Measurements from ENCODE around the gene PDE2A. TPM values are rescaled to one million over a fixed set of nuclear protein-coding genes. Genes with fewer than 3 reads are reported as not detected.

Gene PDE2A
- total and polyA plus RNA-seq, 2 donors (not counting 3 experiments of a cell fraction or from before 2014, with no cell fraction given) = 14.8 to 16.8 TPM

DNA sequence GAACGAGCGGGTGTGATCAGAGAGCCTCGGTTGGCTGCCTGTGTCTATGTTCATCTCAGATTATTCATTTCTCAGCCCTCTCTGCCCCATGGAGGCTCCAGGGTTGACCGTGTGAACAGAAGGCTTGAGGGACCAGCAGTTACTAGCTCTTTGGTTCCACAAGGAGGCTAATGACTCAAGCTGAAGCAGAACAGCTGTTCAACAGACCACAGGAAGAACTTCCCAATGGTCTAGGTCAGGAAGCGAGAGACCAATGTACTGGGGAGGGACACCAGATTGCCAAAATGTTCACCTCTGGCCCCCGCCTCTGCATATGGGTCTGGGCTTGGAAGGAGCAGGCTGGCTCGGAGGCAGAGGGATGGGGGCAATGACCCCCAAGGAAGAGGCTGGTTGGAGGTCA, 14.7 kb upstream of the PDE2A start:
- FAIRE-seq (no peak), DNase-seq (ENCODE audit: low read depth, low spot score) (no peak)
- Histone ChIP-seq H4K20me1 (replicated peaks; ENCODE audit: control insufficient read depth, extremely low read depth, insufficient read depth, low read length) (no peaks in the 10 kb centered on the region), H2AFZ (ENCODE audit: low read depth, low read length) (no peak overlapping the region), H3K27ac (ENCODE audit: insufficient read depth, low read depth, low read length) (no peak overlapping the region), H3K9ac (replicated peaks; ENCODE audit: extremely low read depth, insufficient read depth, low read length) (no peak overlapping the region), H3K79me2 (ENCODE audit: control insufficient read depth, insufficient read depth, low read length) (no peaks in the 10 kb centered on the region), H3K36me3 (ENCODE audit: control insufficient read depth in 2 of 2, extremely low read depth in 1 of 2, insufficient read depth in 2 of 2, low read length in 2 of 2) (peaks cover 11 to 51% of the 10 kb centered on the region in 2 experiments), H3K9me3 (replicated peaks; ENCODE audit: control insufficient read depth, insufficient read depth, low read length) (no peaks in the 10 kb centered on the region), H3K9me1 (replicated peaks; ENCODE audit: control insufficient read depth, extremely low read depth, insufficient read depth, low read length) (no peaks in the 10 kb centered on the region), H3K4me2 (ENCODE audit: insufficient read depth, low read length) (no peak overlapping the region), H3K4me1 (ENCODE audit: control insufficient read depth, extremely low read depth, insufficient read depth, low read length) (no peaks in the 10 kb centered on the region), H3K4me3 (replicated peaks in 1 of 3; ENCODE audit: insufficient read depth in 1 of 3, low read depth in 1 of 3, low read length in 3 of 3) (no peak overlapping the region), H3K27me3 (ENCODE audit: control insufficient read depth in 2 of 2, insufficient read depth in 2 of 2, low read length in 2 of 2) (no peaks in the 10 kb centered on the region)
- no TSS peak for BruUV-seq (replicated peaks)
- dilution Hi-C loops (cut with MboI; ENCODE audit: extremely low pct_ligation_motif_present, low sequenced_read_pairs) (no loop called here), intact Hi-C loops (cut with micrococcal nuclease) (no loop called here)
- POLR2A ChIA-PET = no interaction called here
- CTCF ChIA-PET = no interaction called here
- no peak for TF ChIP-seq JUN (IDR thresholded peaks at IDR 0.05; ENCODE audit: borderline replicate concordance, insufficient read depth, insufficient read length, low read depth)

- no peak for DNase-seq (ENCODE audit: low read depth, low spot score)
- no peak overlapping the region for H3K27ac ChIP-seq (ENCODE audit: insufficient read depth, low read depth, low read length)
- no peaks in the 10 kb centered on the region for H3K9me3 ChIP-seq (replicated peaks; ENCODE audit: control insufficient read depth, insufficient read depth, low read length)
- POLR2A ChIA-PET = no interaction called here
- no peaks in the 10 kb centered on the region for H3K4me1 ChIP-seq (ENCODE audit: control insufficient read depth, extremely low read depth, insufficient read depth, low read length)
- no peak overlapping the region for H3K4me3 ChIP-seq (replicated peaks in 1 of 3; ENCODE audit: insufficient read depth in 1 of 3, low read depth in 1 of 3, low read length in 3 of 3)
- CTCF ChIA-PET = no interaction called here
- H2AFZ ChIP-seq (ENCODE audit: low read depth, low read length) = no peak overlapping the region
- FAIRE-seq = no peak
- peaks cover 10 to 48% of the 10 kb centered on the region in 2 experiments for H3K36me3 ChIP-seq (ENCODE audit: control insufficient read depth in 2 of 2, extremely low read depth in 1 of 2, insufficient read depth in 2 of 2, low read length in 2 of 2)
- no peak overlapping the region for H3K4me2 ChIP-seq (ENCODE audit: insufficient read depth, low read length)
- H3K9ac ChIP-seq (replicated peaks; ENCODE audit: extremely low read depth, insufficient read depth, low read length) = no peak overlapping the region
- TF ChIP-seq, protein P1, sequence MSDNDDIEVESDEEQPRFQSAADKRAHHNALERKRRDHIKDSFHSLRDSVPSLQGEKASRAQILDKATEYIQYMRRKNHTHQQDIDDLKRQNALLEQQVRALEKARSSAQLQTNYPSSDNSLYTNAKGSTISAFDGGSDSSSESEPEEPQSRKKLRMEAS (IDR thresholded peaks at IDR 0.05; ENCODE audit: insufficient read depth, insufficient read length) = no peak
- no peak for TF ChIP-seq POLR2A (IDR thresholded peaks at IDR 0.05; ENCODE audit: low read depth, low read length)
- TF ChIP-seq EZH2 (IDR thresholded peaks at IDR 0.05; ENCODE audit: borderline replicate concordance, low read depth, low read length, severe bottlenecking) = no peak
- no peak for TF ChIP-seq MYC (IDR thresholded peaks at IDR 0.05; ENCODE audit: low read depth, low read length)
- no peak for TF ChIP-seq FOS (IDR thresholded peaks at IDR 0.05; ENCODE audit: borderline replicate concordance, insufficient read depth, low read length)
- TF ChIP-seq GATA2 (IDR thresholded peaks at IDR 0.05; ENCODE audit: insufficient read depth, insufficient read length, low read depth, low read length) = no peak
- TF ChIP-seq CTCF (IDR thresholded peaks at IDR 0.05; ENCODE audit: extremely low read depth in 1 of 2, insufficient read depth in 1 of 2, low read depth in 1 of 2, low read length in 2 of 2) = no peak
- BruUV-seq (replicated peaks) = no TSS peak
- H4K20me1 ChIP-seq (replicated peaks; ENCODE audit: control insufficient read depth, extremely low read depth, insufficient read depth, low read length) = no peaks in the 10 kb centered on the region
- intact Hi-C loops (cut with micrococcal nuclease) (no loop called here), dilution Hi-C loops (cut with MboI; ENCODE audit: extremely low pct_ligation_motif_present, low sequenced_read_pairs) (no loop called here)
- no peaks in the 10 kb centered on the region for H3K9me1 ChIP-seq (replicated peaks; ENCODE audit: control insufficient read depth, extremely low read depth, insufficient read depth, low read length)
- H3K79me2 ChIP-seq (ENCODE audit: control insufficient read depth, insufficient read depth, low read length) = no peaks in the 10 kb centered on the region
- no peaks in the 10 kb centered on the region for H3K27me3 ChIP-seq (ENCODE audit: control insufficient read depth in 2 of 2, insufficient read depth in 2 of 2, low read length in 2 of 2)
Measured at GRCh38 chr11:72688486-72688885, 14.3 kb upstream of the PDE2A start.

Measured in endothelial cell of umbilical vein (primary cell).